Naive thymus-derived CD8-positive, alpha-beta T cell (primary cell): ENCODE results near the gene BLM. TPM values are rescaled to one million over a fixed set of nuclear protein-coding genes. Genes with fewer than 3 reads are reported as not detected.

Source experiments
- ATAC-seq, 2 donors: fragments of 150-1000 bp; cut with Tn5 transposase in 1 of 2; sonication (Bioruptor Pico), chemical (Tn5 transposase) in 1 of 2; 1 replicate in 1 of 2; 2 replicates in 1 of 2; pipeline ENCODE4 v1.10.0; 2021; ENCODE audit warnings: mild to moderate bottlenecking in 2 of 2, moderate library complexity in 2 of 2
- POLR2A ChIA-PET: fragments of 350-600 bp; sonication (Branson Sonifier 250); formaldehyde crosslinking; loops from one replicate; lab custom pipeline; 2021; ENCODE audit warnings: antibody characterized with exemption; lab: Charles Lee
- DNase-seq, 10 donors: peaks; one replicate each; pipeline versions ENCODE4 v3.0.0 to v3.0.0-alpha.2; 2020 to 2022
- H3K27ac Mint-ChIP-seq, 10 donors: one replicate each; pipeline ENCODE4 v1.8.0; 2020 to 2022; ENCODE audit warnings: mild to moderate bottlenecking in 10 of 10, mixed read lengths in 10 of 10, moderate library complexity in 4 of 10, inconsistent platforms in 1 of 10
- H3K27me3 Mint-ChIP-seq, 5 donors: one replicate each; pipeline ENCODE4 v1.8.0; 2021 to 2022; ENCODE audit warnings: mixed read lengths in 5 of 5
- H3K36me3 Mint-ChIP-seq, 3 donors: one replicate each; pipeline ENCODE4 v1.8.0; 2020 to 2022; ENCODE audit warnings: mixed read lengths in 3 of 3, mild to moderate bottlenecking in 2 of 3, inconsistent platforms in 1 of 3
- H3K4me1 Mint-ChIP-seq, 4 donors: one replicate each; pipeline ENCODE4 v1.8.0; 2021 to 2022; ENCODE audit warnings: mixed read lengths in 4 of 4
- H3K4me3 Mint-ChIP-seq, 10 donors: one replicate each; pipeline ENCODE4 v1.8.0; 2020 to 2022; ENCODE audit warnings: mild to moderate bottlenecking in 10 of 10, mixed read lengths in 10 of 10, moderate library complexity in 6 of 10, inconsistent platforms in 1 of 10
- H3K9me3 Mint-ChIP-seq, 9 donors: one replicate each; pipeline ENCODE4 v1.8.0; 2020 to 2022; ENCODE audit warnings: mixed read lengths in 9 of 9, mild to moderate bottlenecking in 3 of 9, inconsistent platforms in 1 of 9, moderate library complexity in 1 of 9
- polyA plus RNA-seq, 3 donors: library from polyadenylated mRNA; unstranded; fragments of 300-500 nt; fragmentation: Illumina TruSeq; gene quantifications; one replicate each; pipeline ENCODE4 v1.2.3, GENCODE V29; 2021
- total RNA-seq, 8 experiments: library from RNA in 2 of 8; stranded (reverse) in 2 of 8; gene quantifications; one replicate each; pipeline ENCODE4 v1.2.3 and lab custom pipeline; 2021 to 2026

BLM gene
- total and polyA plus RNA-seq, 5 experiments from 2014 or later, result 2.6 to 7.1 (median 4.1) TPM

DNA sequence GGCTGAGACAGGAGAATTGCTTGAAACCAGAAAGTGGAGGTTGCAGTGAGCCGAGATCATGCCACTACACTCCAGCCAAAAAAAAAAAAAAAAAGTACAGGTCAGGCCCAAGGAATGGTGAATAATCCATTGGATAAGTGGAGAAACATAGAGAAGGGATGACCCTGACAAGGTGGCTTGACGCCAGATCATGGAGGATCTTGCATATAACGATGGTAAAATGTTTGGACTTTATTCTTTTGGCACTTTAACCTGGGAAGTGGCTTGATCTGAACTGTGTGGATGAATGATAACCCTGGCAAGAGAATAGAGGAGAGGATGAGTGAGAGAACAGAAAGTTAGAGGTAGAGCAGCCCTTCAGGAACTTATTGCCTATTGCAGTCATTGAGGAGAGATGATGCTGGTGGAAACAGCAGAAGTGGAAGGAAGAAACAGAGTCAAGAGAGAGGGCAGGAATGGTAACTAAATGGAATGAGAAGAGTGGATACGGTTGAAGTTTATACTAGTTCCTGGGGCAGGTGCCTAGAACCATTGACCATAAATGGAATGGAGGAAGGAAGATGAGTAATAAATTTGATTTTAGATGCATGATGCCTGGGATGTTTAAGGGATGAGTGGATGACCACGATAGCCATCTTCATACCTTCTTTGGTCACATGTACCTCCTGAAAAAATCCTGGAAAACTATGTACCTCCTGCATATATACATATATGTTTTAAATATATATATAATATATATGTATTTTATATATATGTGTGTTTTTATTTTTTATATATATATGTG is 57.8 kb downstream of the BLM start:
- Mint-ChIP-seq H3K27me3 (no peaks in the 10 kb centered on the region), H3K9me3 (peaks cover 0 to 1% (median 0%) of the 10 kb centered on the region in 9 donors), H3K4me3 (no peak overlapping the region), H3K27ac (peak overlapping the region in 1 of 10 donors; percentile 22), H3K4me1 (peaks cover 0 to 5% (median 3%) of the 10 kb centered on the region in 4 donors), H3K36me3 (peaks cover 0 to 16% (median 13%) of the 10 kb centered on the region in 3 donors)
- POLR2A ChIA-PET, result no interaction called here
- DNase-seq, result no peak
- no peak for ATAC-seq

DNA sequence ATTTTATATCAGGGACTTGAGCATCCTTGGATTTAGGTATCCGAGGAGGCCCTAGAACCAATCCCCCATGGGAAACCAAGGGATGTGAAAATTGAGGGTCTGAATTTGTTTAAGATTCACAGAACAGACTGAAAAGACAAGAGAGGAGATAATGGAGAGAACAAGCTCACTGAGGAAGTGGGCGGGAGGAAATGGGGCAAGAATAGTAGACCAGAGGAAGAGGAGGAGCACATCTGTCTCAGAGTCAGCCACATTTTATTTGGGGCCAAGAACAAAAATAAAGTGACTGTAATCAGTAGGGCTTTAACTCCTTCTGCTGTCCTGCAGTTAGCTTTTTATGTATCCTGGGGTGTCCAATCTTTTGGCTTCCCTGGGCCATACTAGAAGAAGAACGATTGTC is 63.8 kb downstream of the BLM start:
- H3K4me3 Mint-ChIP-seq, result peak overlapping the region in 9 of 10 donors; percentile 16 to 77 (median 55)
- POLR2A ChIA-PET, result interaction anchor here (0.6 kb wide), 1 partner anchor 446 kb away, joined by 4 read pairs; no protein-coding TSS in a partner anchor

DNA sequence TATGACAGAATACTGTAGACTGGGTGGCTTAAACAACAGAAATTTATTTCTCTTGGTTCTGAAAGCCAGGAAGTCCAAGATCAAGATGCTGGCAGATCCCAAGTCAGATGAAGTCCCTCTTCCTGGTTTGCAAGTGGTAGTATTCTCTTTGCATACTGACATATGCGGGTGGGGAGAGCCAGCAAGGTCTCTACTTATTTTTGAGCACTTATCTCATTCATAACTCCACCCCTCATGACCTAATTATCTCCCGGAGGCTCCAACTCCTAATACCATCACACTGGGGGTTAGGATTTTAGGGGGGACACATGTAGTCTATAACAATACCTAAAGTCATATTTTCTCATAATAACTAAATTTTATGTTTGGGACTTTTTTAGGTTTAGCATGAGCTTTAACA is 65.3 kb downstream of the BLM start:
- ATAC-seq (no peak), DNase-seq (no peak)
- POLR2A ChIA-PET, result no interaction called here
- H3K36me3 Mint-ChIP-seq, result peaks cover 4 to 23% (median 20%) of the 10 kb centered on the region in 3 donors
- H3K4me1 Mint-ChIP-seq, result peaks cover 4 to 24% (median 19%) of the 10 kb centered on the region in 4 donors
- peak overlapping the region in 1 of 10 donors; percentile 28 for H3K4me3 Mint-ChIP-seq
- H3K27me3 Mint-ChIP-seq, result no peaks in the 10 kb centered on the region
- peaks cover 0 to 1% (median 0%) of the 10 kb centered on the region in 9 donors for H3K9me3 Mint-ChIP-seq
- no peak overlapping the region for H3K27ac Mint-ChIP-seq

More for the DNA sequence above, 63.8 kb downstream of the BLM start:
- ATAC-seq (peak in 1 of 2 donors; percentile 70), DNase-seq (peak in 3 of 10 donors; percentile 6 to 26 (median 16))
- peaks cover 0 to 1% (median 0%) of the 10 kb centered on the region in 9 donors for H3K9me3 Mint-ChIP-seq
- peaks cover 4 to 24% (median 19%) of the 10 kb centered on the region in 4 donors for H3K4me1 Mint-ChIP-seq
- peak overlapping the region; percentile 3 to 73 (median 47) for H3K27ac Mint-ChIP-seq
- H3K36me3 Mint-ChIP-seq, result peaks cover 4 to 23% (median 16%) of the 10 kb centered on the region in 3 donors
- no peaks in the 10 kb centered on the region for H3K27me3 Mint-ChIP-seq

DNA sequence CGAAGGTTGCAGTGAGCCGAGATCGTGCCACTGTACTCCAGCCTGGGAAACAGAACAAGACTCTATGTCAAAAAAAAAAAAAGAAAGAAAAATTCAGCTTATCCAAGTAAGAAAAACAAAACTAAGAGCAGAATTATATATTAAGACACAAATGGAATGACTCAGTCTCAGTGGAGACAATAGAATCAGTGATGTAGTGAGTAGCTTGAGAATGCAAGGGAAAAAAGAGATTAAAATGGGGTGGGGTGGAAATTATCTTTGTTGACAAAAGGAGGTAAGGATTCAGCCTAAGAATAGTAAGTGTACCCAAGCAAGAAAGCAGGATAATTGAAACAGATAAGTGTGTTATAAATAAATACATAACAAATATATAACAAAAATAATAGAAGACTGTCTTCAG is 70.7 kb downstream of the BLM start:
- ATAC-seq, result no peak
- Mint-ChIP-seq H3K27me3 (no peaks in the 10 kb centered on the region), H3K9me3 (no peaks in the 10 kb centered on the region), H3K27ac (no peak overlapping the region), H3K36me3 (peaks cover 5 to 45% (median 11%) of the 10 kb centered on the region in 3 donors), H3K4me3 (no peak overlapping the region), H3K4me1 (no peaks in the 10 kb centered on the region)
- no peak for DNase-seq
- POLR2A ChIA-PET, result no interaction called here

DNA sequence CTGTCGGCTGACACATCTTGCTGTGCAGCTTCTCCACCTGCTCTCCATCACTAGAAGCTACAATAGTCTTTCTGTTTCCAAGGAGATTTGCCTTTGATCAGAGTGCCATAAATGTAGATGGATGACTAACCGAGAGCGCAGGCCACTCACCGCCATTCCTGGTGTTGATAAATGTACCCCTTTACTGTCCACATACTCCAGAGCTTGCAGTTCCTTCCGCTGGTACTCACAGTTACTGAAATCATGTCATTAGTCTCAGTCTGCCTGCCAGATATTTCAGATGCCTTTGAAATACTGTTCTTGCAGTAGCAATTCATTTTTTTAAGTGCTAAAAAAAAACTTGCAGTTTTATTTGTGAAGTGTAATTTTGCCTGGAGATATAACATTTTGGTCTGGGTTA is 72.3 kb downstream of the BLM start:
- Mint-ChIP-seq H3K4me1 (peaks cover 0 to 6% (median 0%) of the 10 kb centered on the region in 4 donors), H3K4me3 (no peak overlapping the region), H3K27ac (no peak overlapping the region), H3K9me3 (no peaks in the 10 kb centered on the region), H3K27me3 (no peaks in the 10 kb centered on the region), H3K36me3 (peaks cover 5 to 50% (median 10%) of the 10 kb centered on the region in 3 donors)
- POLR2A ChIA-PET, result no interaction called here
- DNase-seq (no peak), ATAC-seq (no peak)

DNA sequence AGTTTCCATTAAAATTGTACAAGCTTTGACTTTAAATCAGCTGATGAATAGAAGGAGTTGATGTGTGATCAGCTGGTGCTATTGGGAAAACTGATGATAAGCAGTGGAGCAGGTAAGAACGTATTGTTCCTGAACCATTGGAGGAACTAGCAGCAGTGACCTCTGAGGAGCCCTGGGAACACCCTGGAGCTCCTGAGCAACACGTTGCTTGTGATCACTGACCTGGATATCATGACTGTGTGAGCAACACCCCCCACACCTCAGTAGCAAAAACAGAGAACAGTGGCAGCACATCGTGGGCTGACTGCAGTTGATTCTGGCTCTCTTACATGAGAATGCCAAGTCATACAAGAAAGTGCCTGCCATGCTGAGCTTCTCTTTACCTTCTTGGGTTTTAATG is 72.9 kb downstream of the BLM start:
- H3K27me3 Mint-ChIP-seq, result no peaks in the 10 kb centered on the region
- H3K36me3 Mint-ChIP-seq, result peaks cover 5 to 48% (median 6%) of the 10 kb centered on the region in 3 donors
- ATAC-seq (no peak), DNase-seq (no peak)
- H3K27ac Mint-ChIP-seq, result no peak overlapping the region
- no peak overlapping the region for H3K4me3 Mint-ChIP-seq
- peaks cover 0 to 6% (median 0%) of the 10 kb centered on the region in 4 donors for H3K4me1 Mint-ChIP-seq
- H3K9me3 Mint-ChIP-seq, result no peaks in the 10 kb centered on the region
- POLR2A ChIA-PET, result no interaction called here

DNA sequence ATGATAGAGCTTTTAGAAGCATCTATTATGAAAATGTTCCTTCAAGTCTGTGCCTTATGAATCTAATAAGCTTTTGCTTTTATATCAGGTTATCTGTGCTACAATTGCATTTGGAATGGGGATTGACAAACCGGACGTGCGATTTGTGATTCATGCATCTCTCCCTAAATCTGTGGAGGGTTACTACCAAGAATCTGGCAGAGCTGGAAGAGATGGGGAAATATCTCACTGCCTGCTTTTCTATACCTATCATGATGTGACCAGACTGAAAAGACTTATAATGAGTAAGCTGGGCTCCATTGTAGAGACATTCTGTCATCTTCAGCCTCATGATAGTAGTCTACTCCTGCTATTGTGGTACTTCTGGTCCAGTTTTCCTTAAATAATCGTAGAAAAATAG is 73.4 kb downstream of the BLM start:
- Mint-ChIP-seq H3K27me3 (no peaks in the 10 kb centered on the region), H3K9me3 (no peaks in the 10 kb centered on the region), H3K36me3 (peaks cover 2 to 43% (median 5%) of the 10 kb centered on the region in 3 donors), H3K4me1 (peaks cover 0 to 6% (median 0%) of the 10 kb centered on the region in 4 donors), H3K4me3 (no peak overlapping the region), H3K27ac (no peak overlapping the region)
- no peak for DNase-seq
- ATAC-seq, result no peak
- POLR2A ChIA-PET, result no interaction called here

DNA sequence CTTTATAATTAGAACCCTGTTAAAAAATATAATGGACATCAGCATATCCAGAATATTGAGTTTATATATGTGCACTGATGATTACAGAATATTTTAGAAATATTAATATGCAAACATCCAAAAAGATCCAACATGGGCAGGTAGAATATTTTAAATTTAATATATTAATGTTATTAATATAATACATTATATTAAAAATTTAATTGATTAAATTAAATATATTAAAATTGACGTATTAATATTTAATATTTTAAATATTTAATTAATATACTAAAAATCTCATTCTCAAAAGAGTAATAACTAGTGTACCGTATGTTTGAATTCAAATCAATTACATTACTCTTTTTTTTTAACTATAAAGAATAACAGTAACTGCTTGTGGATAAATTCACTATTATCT is 77.4 kb downstream of the BLM start:
- Mint-ChIP-seq H3K36me3 (peaks cover 2 to 32% (median 5%) of the 10 kb centered on the region in 3 donors), H3K4me3 (no peak overlapping the region), H3K9me3 (no peaks in the 10 kb centered on the region), H3K27ac (no peak overlapping the region), H3K27me3 (no peaks in the 10 kb centered on the region), H3K4me1 (peaks cover 0 to 6% (median 0%) of the 10 kb centered on the region in 4 donors)
- DNase-seq, result no peak
- no peak for ATAC-seq
- POLR2A ChIA-PET, result no interaction called here

DNA sequence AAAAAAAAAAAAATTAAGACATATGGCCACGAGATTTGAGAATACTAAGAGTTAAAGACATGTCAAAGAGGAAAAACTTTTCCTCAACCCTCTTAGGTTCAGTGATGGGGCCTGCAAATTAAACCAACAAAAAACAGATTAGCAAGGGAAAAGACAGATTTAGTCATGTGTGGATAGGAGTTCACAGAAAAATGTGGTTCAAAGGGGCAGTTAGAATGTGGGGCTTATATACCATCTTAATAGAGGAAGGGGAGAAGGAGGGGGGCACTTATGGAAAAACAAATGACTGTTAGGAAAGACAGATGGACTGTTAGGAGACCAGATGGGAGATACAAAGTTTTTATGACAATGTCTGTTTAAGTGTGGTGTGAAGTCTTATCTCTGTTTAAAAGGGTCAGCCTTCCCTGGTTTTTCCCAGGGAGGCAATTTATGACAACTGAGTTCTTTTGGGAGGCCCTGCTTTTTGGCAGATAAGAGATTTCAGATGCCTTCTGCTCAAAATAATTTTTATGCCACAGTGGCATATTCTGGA is 82.6 kb downstream of the BLM start:
- POLR2A ChIA-PET, result no interaction called here
- DNase-seq, result no peak
- peaks cover 0 to 26% (median 5%) of the 10 kb centered on the region in 3 donors for H3K36me3 Mint-ChIP-seq
- no peaks in the 10 kb centered on the region for H3K27me3 Mint-ChIP-seq
- peak overlapping the region in 1 of 10 donors; percentile 2 for H3K27ac Mint-ChIP-seq
- no peaks in the 10 kb centered on the region for H3K9me3 Mint-ChIP-seq
- no peak overlapping the region for H3K4me3 Mint-ChIP-seq
- no peak for ATAC-seq
- H3K4me1 Mint-ChIP-seq, result peaks cover 0 to 2% (median 0%) of the 10 kb centered on the region in 4 donors

DNA sequence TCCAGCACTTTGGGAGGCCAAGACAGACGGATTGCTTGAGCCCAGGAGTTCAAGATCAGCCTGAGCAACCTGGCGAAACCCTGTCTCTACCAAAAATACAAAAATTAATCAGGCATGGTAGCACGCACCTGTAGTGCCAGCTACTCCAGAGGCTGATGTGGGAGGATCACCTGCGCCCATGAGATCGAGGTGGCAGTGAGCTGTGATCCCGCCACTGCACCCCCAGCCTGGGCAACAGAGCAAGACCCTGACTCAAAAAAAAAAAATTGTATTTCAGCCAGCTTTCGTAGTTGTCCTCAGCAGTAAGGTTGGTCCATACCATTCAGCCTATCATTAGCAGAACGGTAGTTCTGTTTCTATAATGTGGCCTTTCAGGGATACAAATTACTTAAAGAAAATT is 84.7 kb downstream of the BLM start:
- DNase-seq (no peak), ATAC-seq (no peak)
- H3K36me3 Mint-ChIP-seq, result peaks cover 0 to 24% (median 5%) of the 10 kb centered on the region in 3 donors
- H3K27me3 Mint-ChIP-seq, result no peaks in the 10 kb centered on the region
- POLR2A ChIA-PET, result no interaction called here
- H3K4me3 Mint-ChIP-seq, result no peak overlapping the region
- peaks cover 0 to 4% (median 0%) of the 10 kb centered on the region in 4 donors for H3K4me1 Mint-ChIP-seq
- H3K27ac Mint-ChIP-seq, result no peak overlapping the region
- no peaks in the 10 kb centered on the region for H3K9me3 Mint-ChIP-seq

DNA sequence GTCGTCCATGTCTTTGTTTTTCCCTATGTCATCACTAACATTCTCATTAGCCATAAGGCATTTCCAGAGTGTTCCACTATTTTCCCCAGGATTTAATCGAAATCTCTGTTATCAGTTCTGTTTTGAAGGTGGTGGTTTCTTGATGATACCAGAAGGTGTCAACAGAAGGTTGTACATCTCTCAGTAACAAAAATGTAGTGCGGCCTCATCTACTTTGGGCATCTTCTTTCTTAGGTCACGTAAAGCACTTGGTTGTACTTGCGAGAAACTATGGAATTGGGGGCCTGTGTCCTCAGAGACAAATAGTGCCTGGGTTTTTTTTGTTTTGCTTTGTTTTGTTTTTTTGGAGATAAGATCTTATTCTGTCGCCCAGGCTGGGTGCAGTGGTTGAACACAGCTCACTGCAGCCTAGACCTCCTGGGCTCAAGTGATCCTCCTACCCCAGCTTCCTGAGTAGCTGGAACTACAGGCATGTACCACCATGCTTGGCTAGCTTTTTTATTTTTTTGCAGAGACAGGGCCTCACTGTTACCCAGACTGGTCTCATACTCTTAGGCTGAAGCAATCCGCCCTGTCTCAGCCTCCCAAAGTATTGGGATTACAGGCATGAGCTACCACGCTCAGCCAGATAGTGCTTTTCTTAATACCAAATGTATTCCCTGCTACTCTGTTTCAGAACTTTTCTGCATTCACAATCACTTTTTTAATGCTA is 90.1 kb downstream of the BLM start:
- peak overlapping the region in 1 of 10 donors; percentile 56 for H3K27ac Mint-ChIP-seq
- DNase-seq (no peak), ATAC-seq (no peak)
- H3K4me1 Mint-ChIP-seq, result peaks cover 3 to 24% (median 5%) of the 10 kb centered on the region in 4 donors
- peaks cover 0 to 42% (median 3%) of the 10 kb centered on the region in 3 donors for H3K36me3 Mint-ChIP-seq
- H3K9me3 Mint-ChIP-seq, result no peaks in the 10 kb centered on the region
- POLR2A ChIA-PET, result interaction anchor here (1.1 kb wide), 1 partner anchor 17 kb away, joined by 3 read pairs; no protein-coding TSS in a partner anchor
- H3K4me3 Mint-ChIP-seq, result no peak overlapping the region
- H3K27me3 Mint-ChIP-seq, result no peaks in the 10 kb centered on the region

DNA sequence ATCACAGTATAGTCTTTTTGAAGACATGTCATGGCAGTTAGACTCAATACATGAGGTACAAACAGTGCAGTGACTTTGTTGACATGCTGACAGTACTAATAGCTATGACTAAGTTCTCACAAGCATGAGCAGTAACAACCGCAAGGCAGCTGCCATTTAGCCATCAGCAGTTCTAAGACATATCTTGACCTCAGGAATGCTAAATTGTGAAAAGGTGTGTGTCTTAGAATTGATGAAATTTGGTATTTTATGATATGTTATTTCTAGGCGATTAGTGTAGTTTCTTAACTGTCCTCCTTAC is 90.6 kb downstream of the BLM start:
- no peak for ATAC-seq
- Mint-ChIP-seq H3K4me3 (no peak overlapping the region), H3K36me3 (peaks cover 0 to 45% (median 3%) of the 10 kb centered on the region in 3 donors), H3K27ac (no peak overlapping the region), H3K27me3 (no peaks in the 10 kb centered on the region), H3K4me1 (peaks cover 3 to 28% (median 8%) of the 10 kb centered on the region in 4 donors), H3K9me3 (no peaks in the 10 kb centered on the region)
- no peak for DNase-seq
- POLR2A ChIA-PET, result interaction anchor here (1.1 kb wide), 1 partner anchor 17 kb away, joined by 3 read pairs; no protein-coding TSS in a partner anchor
